HG02981 (cell line): ENCODE data around the gene ACCS.

Source experiments
- ATAC-seq: cut with Tn5 transposase; IDR thresholded peaks from one replicate; pipeline ENCODE4 v1.9.1; 2021; ENCODE audit warnings: mild to moderate bottlenecking, moderate library complexity; ENCODE audit not compliant: unreplicated experiment

The ACCS gene

GRCh38 chr11:44133335-44133946 lies 67.4 kb downstream of the ACCS start:
- ATAC-seq: no peak
